H1 (cell line): ENCODE results near the gene VDR. TPM values are rescaled to one million over a fixed set of nuclear protein-coding genes. Genes with fewer than 3 reads are reported as not detected.

Source experiments
- CTCF ChIA-PET: fragments of 300-600 bp; sonication (Branson Sonifier 250); formaldehyde crosslinking; loops from one replicate; lab custom pipeline; 2021; ENCODE audit not compliant: partially characterized antibody; lab: Charles Lee
- POLR2A ChIA-PET: fragments of 300-600 bp; sonication (Branson Sonifier 250); formaldehyde crosslinking; loops from one replicate; lab custom pipeline; 2021; ENCODE audit warnings: inconsistent platforms; ENCODE audit not compliant: partially characterized antibody; lab: Charles Lee
- DNase-seq, 2 experiments: peaks; one replicate each; pipeline versions ENCODE4 v3.0.0 to v3.0.0-alpha.2; 2010 to 2022; ENCODE audit warnings: low spot score in 2 of 2, low read depth in 1 of 2, mixed read lengths in 1 of 2
- FAIRE-seq: peaks from 2 replicates; lab custom pipeline; 2011; peaks lifted over from hg19 to GRCh38; lab: Jason Lieb, UNC
- H2AFZ ChIP-seq: 2 replicates; pipeline ENCODE4 v1.8.1; 2012; ENCODE audit warnings: low read length, inconsistent platforms
- H2AK5ac ChIP-seq: 2 replicates; pipeline ENCODE4 v1.6.1; 2013; ENCODE audit warnings: low read depth, low read length
- H2BK120ac ChIP-seq: replicated peaks from 2 replicates; pipeline ENCODE3; 2013; ENCODE audit warnings: low read depth, low read length, inconsistent platforms
- H2BK12ac ChIP-seq: 2 replicates; pipeline ENCODE4 v1.6.1; 2013; ENCODE audit warnings: low read depth, low read length
- H2BK15ac ChIP-seq: 2 replicates; pipeline ENCODE4 v1.6.1; 2013; ENCODE audit warnings: low read length
- H2BK20ac ChIP-seq: 2 replicates; pipeline ENCODE4 v1.6.1; 2013; ENCODE audit warnings: low read length
- H2BK5ac ChIP-seq: 2 replicates; pipeline ENCODE4 v1.6.1; 2013; ENCODE audit warnings: low read depth, low read length
- H3K14ac ChIP-seq: 2 replicates; pipeline ENCODE4 v1.6.1; 2013; ENCODE audit warnings: inconsistent platforms; ENCODE audit not compliant: insufficient read length
- H3K18ac ChIP-seq: 2 replicates; pipeline ENCODE4 v1.6.1; 2013; ENCODE audit warnings: low read length; ENCODE audit errors: extremely low read depth
- H3K23ac ChIP-seq: 2 replicates; pipeline ENCODE4 v1.6.1; 2013; ENCODE audit warnings: inconsistent platforms; ENCODE audit not compliant: insufficient read length
- H3K23me2 ChIP-seq: 2 replicates; pipeline ENCODE4 v1.6.1; 2013; ENCODE audit warnings: low read depth, low read length
- H3K27ac ChIP-seq: 2 replicates; pipeline ENCODE4 v1.6.1; 2011; ENCODE audit warnings: low read depth, low read length, inconsistent platforms
- H3K27me3 ChIP-seq, 4 experiments: replicated peaks in 1 of 4; 1 replicate in 1 of 4; 2 replicates in 3 of 4; pipeline versions ENCODE4 v1.6.1 to v1.8.1; 2011 to 2013; ENCODE audit warnings: low read length in 3 of 4, mild to moderate bottlenecking in 3 of 4, inconsistent platforms in 2 of 4, mixed read lengths in 2 of 4, moderate library complexity in 1 of 4; ENCODE audit not compliant: control insufficient read depth in 3 of 4, insufficient read depth in 3 of 4; ENCODE audit errors: extremely low read depth in 1 of 4
- H3K36me3 ChIP-seq, 4 experiments: 2 replicates each; pipeline versions ENCODE4 v1.6.1 to v1.8.1; 2011 to 2013; ENCODE audit warnings: mild to moderate bottlenecking in 4 of 4, low read length in 3 of 4, moderate library complexity in 2 of 4, control low read depth in 1 of 4, inconsistent platforms in 1 of 4; ENCODE audit not compliant: insufficient read depth in 4 of 4, control insufficient read depth in 2 of 4
- H3K4ac ChIP-seq: replicated peaks from 2 replicates; pipeline ENCODE3; 2013; ENCODE audit warnings: low read length, low read depth, mixed read lengths, inconsistent platforms; ENCODE audit not compliant: insufficient read length
- H3K4me1 ChIP-seq, 4 experiments: replicated peaks in 1 of 4; 1 replicate in 1 of 4; 2 replicates in 3 of 4; pipeline versions ENCODE4 v1.6.1 to v1.8.1; 2011 to 2013; ENCODE audit warnings: low read length in 3 of 4, inconsistent platforms in 2 of 4, mixed read lengths in 1 of 4; ENCODE audit not compliant: insufficient read depth in 4 of 4, control insufficient read depth in 3 of 4
- H3K4me2 ChIP-seq, 2 experiments: 2 replicates each; pipeline versions ENCODE4 v1.6.1 to v1.8.1; 2011 to 2013; ENCODE audit warnings: low read depth in 2 of 2, low read length in 2 of 2, control low read depth in 1 of 2, inconsistent platforms in 1 of 2, mild to moderate bottlenecking in 1 of 2; ENCODE audit not compliant: insufficient read depth in 1 of 2
- H3K4me3 ChIP-seq, 4 experiments: fragments of 200-600, 300-600 bp in 1 of 4; sonication (generic), shearing (Covaris generic), sonication (Bioruptor Twin) in 1 of 4; 2 replicates each; pipeline versions ENCODE4 v1.5.1 to v1.8.1; 2011 to 2016; ENCODE audit warnings: low read length in 4 of 4, low read depth in 3 of 4, control low read depth in 2 of 4, inconsistent platforms in 2 of 4, mild to moderate bottlenecking in 2 of 4, mixed read lengths in 1 of 4, moderate library complexity in 1 of 4; ENCODE audit not compliant: insufficient read depth in 2 of 4; ENCODE audit errors: extremely low read depth in 1 of 4
- H3K56ac ChIP-seq: replicated peaks from 2 replicates; pipeline ENCODE3; 2013; ENCODE audit warnings: low read depth, mild to moderate bottlenecking, mixed read lengths, low read length, inconsistent platforms; ENCODE audit not compliant: insufficient read length
- H3K79me1 ChIP-seq: 2 replicates; pipeline ENCODE4 v1.6.1; 2013; ENCODE audit warnings: low read depth, low read length, control low read depth
- H3K79me2 ChIP-seq, 2 experiments: 2 replicates each; pipeline versions ENCODE4 v1.6.1 to v1.8.1; 2012 to 2013; ENCODE audit warnings: low read length in 2 of 2, mild to moderate bottlenecking in 2 of 2, inconsistent platforms in 1 of 2; ENCODE audit not compliant: insufficient read depth in 2 of 2, control insufficient read depth in 1 of 2
- H3K9ac ChIP-seq, 4 experiments: replicated peaks in 1 of 4; 1 replicate in 1 of 4; 2 replicates in 3 of 4; pipeline versions ENCODE4 v1.6.1 to v1.8.1; 2011 to 2013; ENCODE audit warnings: low read depth in 3 of 4, low read length in 3 of 4, control low read depth in 2 of 4, mild to moderate bottlenecking in 2 of 4, moderate library complexity in 2 of 4, inconsistent platforms in 1 of 4; ENCODE audit errors: extremely low read depth in 1 of 4
- H3K9me3 ChIP-seq, 2 experiments: 2 replicates each; pipeline versions ENCODE4 v1.6.1 to v1.8.1; 2012 to 2013; ENCODE audit warnings: mild to moderate bottlenecking in 2 of 2, moderate library complexity in 2 of 2, control low read depth in 1 of 2, inconsistent platforms in 1 of 2, low read depth in 1 of 2, low read length in 1 of 2, mixed read lengths in 1 of 2; ENCODE audit not compliant: insufficient read depth in 2 of 2
- H4K20me1 ChIP-seq, 2 experiments: replicated peaks in 1 of 2; 2 replicates each; pipeline versions ENCODE3 to v1.8.1; 2011 to 2013; ENCODE audit warnings: inconsistent platforms in 2 of 2, low read length in 2 of 2, mild to moderate bottlenecking in 1 of 2; ENCODE audit not compliant: insufficient read depth in 2 of 2, control insufficient read depth in 1 of 2
- H4K5ac ChIP-seq: 2 replicates; pipeline ENCODE4 v1.6.1; 2013; ENCODE audit warnings: low read length, low read depth, mixed read lengths, inconsistent platforms; ENCODE audit not compliant: insufficient read length
- H4K8ac ChIP-seq: 2 replicates; pipeline ENCODE4 v1.8.0; 2013; ENCODE audit warnings: mild to moderate bottlenecking, moderate library complexity, low read length, inconsistent platforms; ENCODE audit not compliant: insufficient read depth; ENCODE audit errors: extremely low read depth
- H4K91ac ChIP-seq: replicated peaks from 2 replicates; pipeline ENCODE3; 2013; ENCODE audit warnings: low read length, mixed read lengths, inconsistent platforms; ENCODE audit not compliant: insufficient read length
- EP300 ChIP-seq, 2 experiments: IDR thresholded peaks; 1 replicate in 1 of 2; 2 replicates in 1 of 2; pipeline ENCODE4 v1.6.1; 2011 to 2012; ENCODE audit warnings: low read depth in 2 of 2, low read length in 2 of 2, mild to moderate bottlenecking in 2 of 2, borderline replicate concordance in 1 of 2, inconsistent platforms in 1 of 2, moderate library complexity in 1 of 2
- RNF2 ChIP-seq: fragments of 200-900, 300-1000 bp; sonication (generic); IDR thresholded peaks from 2 replicates; pipeline ENCODE4 v1.7.1; 2016; ENCODE audit warnings: borderline replicate concordance, low read depth, mild to moderate bottlenecking, antibody characterized with exemption, low read length; ENCODE audit not compliant: poor library complexity, severe bottlenecking; ENCODE audit errors: missing control alignments
- SP2 ChIP-seq: IDR thresholded peaks from 2 replicates; pipeline ENCODE4 v1.6.1; 2012; ENCODE audit warnings: mild to moderate bottlenecking, low read length, inconsistent platforms
- TAF1 ChIP-seq: IDR thresholded peaks from 2 replicates; pipeline ENCODE4 v1.6.1; 2011; ENCODE audit warnings: mild to moderate bottlenecking, low read depth, low read length
- TEAD4 ChIP-seq: IDR thresholded peaks from 2 replicates; pipeline ENCODE4 v1.6.1; 2012; ENCODE audit warnings: low read depth, low read length, inconsistent platforms, mixed read lengths
- WGBS, 2 experiments: shearing (Covaris generic) in 1 of 2; methylation state at CpG; one replicate each; pipeline versions ENCODE4 v1.1.6 to v1.1.7; 2013 to 2015; ENCODE audit warnings: low lambda C conversion rate in 2 of 2, mixed read lengths in 2 of 2, inconsistent platforms in 1 of 2, low coverage in 1 of 2, missing lambda C conversion rate in 1 of 2; ENCODE audit not compliant: insufficient replicate concordance in 2 of 2, insufficient coverage in 1 of 2, insufficient read length in 1 of 2; ENCODE audit errors: extremely low coverage in 1 of 2, missing lambda C conversion rate in 1 of 2; 5-methylcytosine and 5-hydroxymethylcytosine counted together
- polyA plus RNA-seq, 7 experiments: library from polyadenylated mRNA; depleted of rRNA in 3 of 7; stranded (reverse) in 5 of 7; unstranded in 2 of 7; fragments of >200 nt in 5 of 7; fragments of 200-250 nt in 2 of 7; gene quantifications; 1 replicate in 5 of 7; 2 replicates in 1 of 7; 4 replicates in 1 of 7; pipeline versions ENCODE4 v1.2.1 to v1.2.3, GENCODE V29; 2011 to 2013; ENCODE audit warnings: missing spikeins in 2 of 7, mixed read lengths in 2 of 7
- total RNA-seq: library from RNA; stranded (reverse); fragmentation: NEBNext Ultra II Directional; extraction: Animal tissue kit (Norgen Biotek cat#: 25700); gene quantifications from 2 replicates; pipeline ENCODE4 v1.2.1, GENCODE V29; 2021
- TF ChIP-seq, protein P1 (sequence below): IDR thresholded peaks from 2 replicates; pipeline ENCODE4 v1.6.1; 2012; ENCODE audit warnings: low read length, inconsistent platforms

Gene VDR
- total and polyA plus RNA-seq, 2 of the 8 experiments (the other 6 are each of a cell fraction or from before 2014, with no cell fraction given), result 0.44 to 0.65 TPM

- peaks cover 10 to 18% of the 10 kb centered on the region in 2 experiments for H4K20me1 ChIP-seq
Observed at GRCh38 chr12:47807338-47807737, 97.5 kb downstream of the VDR start.

More at GRCh38 chr12:47807338-47807737, 97.5 kb downstream of the VDR start:
- H3K4me3 ChIP-seq, result no peak overlapping the region
- 0 out of 2 replicates have a peak, but pooled peaks cover 1% of the 10 kb centered on the region for H3K23me2 ChIP-seq
- no peak overlapping the region for H4K8ac ChIP-seq
- no peak overlapping the region for H2BK12ac ChIP-seq
- no peak overlapping the region for H3K4ac ChIP-seq
- H2BK15ac ChIP-seq, result no peak overlapping the region
- H3K18ac ChIP-seq, result no peak overlapping the region
- H3K14ac ChIP-seq, result no peak overlapping the region
- no peak overlapping the region for H3K4me2 ChIP-seq
- H4K5ac ChIP-seq, result no peak overlapping the region
- H3K79me1 ChIP-seq, result peaks cover 12% of the 10 kb centered on the region; the same call in 1 of the 2 replicates
- no peaks in the 10 kb centered on the region for H3K27me3 ChIP-seq
- no peak overlapping the region; the same call in 1 of the 2 replicates for H2BK5ac ChIP-seq
- TF ChIP-seq RNF2, result no peak
- no peak for TF ChIP-seq SP2
- no peak for TF ChIP-seq TEAD4
- TF ChIP-seq, protein P1, sequence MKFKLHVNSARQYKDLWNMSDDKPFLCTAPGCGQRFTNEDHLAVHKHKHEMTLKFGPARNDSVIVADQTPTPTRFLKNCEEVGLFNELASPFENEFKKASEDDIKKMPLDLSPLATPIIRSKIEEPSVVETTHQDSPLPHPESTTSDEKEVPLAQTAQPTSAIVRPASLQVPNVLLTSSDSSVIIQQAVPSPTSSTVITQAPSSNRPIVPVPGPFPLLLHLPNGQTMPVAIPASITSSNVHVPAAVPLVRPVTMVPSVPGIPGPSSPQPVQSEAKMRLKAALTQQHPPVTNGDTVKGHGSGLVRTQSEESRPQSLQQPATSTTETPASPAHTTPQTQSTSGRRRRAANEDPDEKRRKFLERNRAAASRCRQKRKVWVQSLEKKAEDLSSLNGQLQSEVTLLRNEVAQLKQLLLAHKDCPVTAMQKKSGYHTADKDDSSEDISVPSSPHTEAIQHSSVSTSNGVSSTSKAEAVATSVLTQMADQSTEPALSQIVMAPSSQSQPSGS, result no peak
- no peak for TF ChIP-seq EP300 (IDR thresholded peaks at IDR 0.05; ENCODE audit: borderline replicate concordance in 1 of 2, low read depth in 2 of 2, low read length in 2 of 2)
- TF ChIP-seq TAF1, result no peak
- H3K27ac ChIP-seq, result no peak overlapping the region
- H3K9ac ChIP-seq, result no peak overlapping the region
- ChIA-PET CTCF (interaction anchor here (0.8 to 58.8 kb wide), 12 partner anchors 10 to 92 kb away, joined by 3 to 2001 read pairs (median 8); partner anchors contain the start of genes HDAC7 and RAPGEF3), POLR2A (interaction anchor here (1.0 to 29.3 kb wide), 4 partner anchors 9 to 91 kb away, joined by 4 to 480 read pairs (median 10); no protein-coding TSS in a partner anchor)
- H2AK5ac ChIP-seq, result no peak overlapping the region
- H3K9me3 ChIP-seq, result no peaks in the 10 kb centered on the region
- peaks cover 14 to 39% (median 31%) of the 10 kb centered on the region in 4 experiments for H3K4me1 ChIP-seq
- no peak overlapping the region for H3K23ac ChIP-seq
- H3K79me2 ChIP-seq, result peaks cover 0 to 95% of the 10 kb centered on the region in 2 experiments; a peak in 3 of 4 replicates
- no peak overlapping the region for H2BK20ac ChIP-seq
- no peak overlapping the region for H3K56ac ChIP-seq
- 76% methylated on average over 5 of the region's 5 CpGs; no CpG with 5 or more reads in 1 of the 2 experiments for WGBS, 2 experiments
- H3K36me3 ChIP-seq, result peaks cover 0 to 2% (median 0%) of the 10 kb centered on the region in 4 experiments; a peak in 1 of 8 replicates
- FAIRE-seq (no peak), DNase-seq (no peak)
- H4K91ac ChIP-seq, result no peak overlapping the region
- no peak overlapping the region for H2AFZ ChIP-seq
- no peak overlapping the region for H2BK120ac ChIP-seq
